Measurements from ENCODE around the gene SERPINA7.

- TF ChIP-seq, protein P1, sequence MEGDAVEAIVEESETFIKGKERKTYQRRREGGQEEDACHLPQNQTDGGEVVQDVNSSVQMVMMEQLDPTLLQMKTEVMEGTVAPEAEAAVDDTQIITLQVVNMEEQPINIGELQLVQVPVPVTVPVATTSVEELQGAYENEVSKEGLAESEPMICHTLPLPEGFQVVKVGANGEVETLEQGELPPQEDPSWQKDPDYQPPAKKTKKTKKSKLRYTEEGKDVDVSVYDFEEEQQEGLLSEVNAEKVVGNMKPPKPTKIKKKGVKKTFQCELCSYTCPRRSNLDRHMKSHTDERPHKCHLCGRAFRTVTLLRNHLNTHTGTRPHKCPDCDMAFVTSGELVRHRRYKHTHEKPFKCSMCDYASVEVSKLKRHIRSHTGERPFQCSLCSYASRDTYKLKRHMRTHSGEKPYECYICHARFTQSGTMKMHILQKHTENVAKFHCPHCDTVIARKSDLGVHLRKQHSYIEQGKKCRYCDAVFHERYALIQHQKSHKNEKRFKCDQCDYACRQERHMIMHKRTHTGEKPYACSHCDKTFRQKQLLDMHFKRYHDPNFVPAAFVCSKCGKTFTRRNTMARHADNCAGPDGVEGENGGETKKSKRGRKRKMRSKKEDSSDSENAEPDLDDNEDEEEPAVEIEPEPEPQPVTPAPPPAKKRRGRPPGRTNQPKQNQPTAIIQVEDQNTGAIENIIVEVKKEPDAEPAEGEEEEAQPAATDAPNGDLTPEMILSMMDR (IDR thresholded peaks at IDR 0.05) = no peak
- no peak for TF ChIP-seq ZFX (IDR thresholded peaks at IDR 0.05; ENCODE audit: borderline replicate concordance)
These were observed at the start of gene SERPINA7 for GRCh38 chrX:106038625-106039024.
